Gastroesophageal sphincter (tissue), 4 donors: ENCODE results near the gene ZBTB34. TPM values are rescaled to one million over a fixed set of nuclear protein-coding genes. Genes with fewer than 3 reads are reported as not detected.

Experiments
- ATAC-seq: fragments of 150-250 bp; one replicate; pipeline ENCODE4 v1.9.1; 2016; ENCODE audit warnings: mild to moderate bottlenecking, moderate library complexity
- H3K27ac ChIP-seq, 4 donors: fragments of 200-600 bp; sonication (generic) in 3 of 4; 1 replicate in 3 of 4; 2 replicates in 1 of 4; pipeline ENCODE4 v1.5.1; 2016 to 2019
- H3K27me3 ChIP-seq: fragments of 200-600 bp; sonication (generic); one replicate; pipeline ENCODE4 v1.5.1; 2019
- H3K36me3 ChIP-seq, 2 donors: fragments of 200-600 bp; sonication (generic); one replicate each; pipeline ENCODE4 v1.5.1; 2019; ENCODE audit warnings: control low read depth in 1 of 2
- H3K4me1 ChIP-seq, 3 donors: fragments of 200-600 bp; sonication (generic); 1 replicate in 2 of 3; 2 replicates in 1 of 3; pipeline ENCODE4 v1.5.1; 2016 to 2019; ENCODE audit warnings: control low read depth in 2 of 3
- H3K4me3 ChIP-seq, 2 donors: fragments of 200-600 bp; sonication (generic); one replicate each; pipeline ENCODE4 v1.5.1; 2019; ENCODE audit warnings: mild to moderate bottlenecking in 1 of 2, moderate library complexity in 1 of 2
- H3K9me3 ChIP-seq, 3 donors: fragments of 200-600 bp; sonication (generic); one replicate each; pipeline ENCODE4 v1.5.1; 2017 to 2019; ENCODE audit warnings: control low read depth in 2 of 3
- CTCF ChIP-seq, 4 experiments: fragments of 200-600 bp in 2 of 4; fragments of 450-650 bp in 2 of 4; sonication (generic) in 1 of 4; IDR thresholded peaks; one replicate each; pipeline ENCODE4 v1.5.1; 2017 to 2019; ENCODE audit warnings: antibody characterized with exemption in 4 of 4, mild to moderate bottlenecking in 2 of 4, moderate library complexity in 2 of 4
- EP300 ChIP-seq: sonication (generic); formaldehyde crosslinking; IDR thresholded peaks from one replicate; pipeline ENCODE4 v1.6.1; 2017; ENCODE audit warnings: antibody characterized with exemption, mild to moderate bottlenecking
- POLR2A ChIP-seq, 2 donors: fragments of 450-650 bp; IDR thresholded peaks; one replicate each; pipeline ENCODE4 v1.6.1; 2017; ENCODE audit warnings: antibody characterized with exemption in 2 of 2, mild to moderate bottlenecking in 2 of 2, moderate library complexity in 1 of 2
- POLR2AphosphoS5 ChIP-seq: sonication (generic); formaldehyde crosslinking; IDR thresholded peaks from one replicate; pipeline ENCODE4 v1.6.1; 2017; ENCODE audit warnings: antibody characterized with exemption
- WGBS, 2 donors: methylation state at CpG; one replicate each; pipeline ENCODE4 v1.1.5; 2018; ENCODE audit warnings: low coverage in 1 of 2; 5-methylcytosine and 5-hydroxymethylcytosine counted together
- total RNA-seq, 4 donors: library from RNA; depleted of rRNA; stranded (reverse); fragments of >200 nt; gene quantifications; one replicate each; pipeline ENCODE4 v1.1.0, GENCODE V29; 2016

ZBTB34 gene
- total RNA-seq, 4 donors from 2014 or later: 11.0 to 14.2 (median 13.5) TPM

GRCh38 chr9:126919193-126919592 lies 58.8 kb downstream of the ZBTB34 start:
- H3K27ac ChIP-seq: no peak overlapping the region
- ATAC-seq: no peak
- no peak overlapping the region for H3K4me3 ChIP-seq
- WGBS, 2 donors: 82 to 100% methylated on average over 1 of the region's 1 CpG
- H3K36me3 ChIP-seq: no peaks in the 10 kb centered on the region
- TF ChIP-seq POLR2AphosphoS5: no peak
- no peak for TF ChIP-seq POLR2A (IDR thresholded peaks at IDR 0.05)
- no peak for TF ChIP-seq EP300
- TF ChIP-seq CTCF (IDR thresholded peaks at IDR 0.05): no peak
- H3K27me3 ChIP-seq: no peaks in the 10 kb centered on the region
- H3K9me3 ChIP-seq: no peaks in the 10 kb centered on the region
- peaks cover 0 to 12% (median 3%) of the 10 kb centered on the region in 3 donors for H3K4me1 ChIP-seq

- no peak overlapping the region for H3K27ac ChIP-seq
- ATAC-seq: no peak
- H3K4me3 ChIP-seq: no peak overlapping the region
- no peak for TF ChIP-seq CTCF (IDR thresholded peaks at IDR 0.05)
- no peak for TF ChIP-seq EP300
- no peak for TF ChIP-seq POLR2A (IDR thresholded peaks at IDR 0.05)
- TF ChIP-seq POLR2AphosphoS5: no peak
- no peaks in the 10 kb centered on the region for H3K27me3 ChIP-seq
- H3K36me3 ChIP-seq: no peaks in the 10 kb centered on the region
- H3K9me3 ChIP-seq: no peaks in the 10 kb centered on the region
- no peaks in the 10 kb centered on the region for H3K4me1 ChIP-seq
Observed at GRCh38 chr9:126925876-126926275, 65.4 kb downstream of the ZBTB34 start.

- no peaks in the 10 kb centered on the region for H3K9me3 ChIP-seq
- 74 to 82% methylated on average over 2 of the region's 2 CpGs for WGBS, 2 donors
- ATAC-seq: no peak
- H3K36me3 ChIP-seq: no peaks in the 10 kb centered on the region
- no peak overlapping the region for H3K27ac ChIP-seq
- TF ChIP-seq CTCF (IDR thresholded peaks at IDR 0.05): no peak
- no peak for TF ChIP-seq POLR2AphosphoS5
- TF ChIP-seq EP300: no peak
- no peak for TF ChIP-seq POLR2A (IDR thresholded peaks at IDR 0.05)
- no peaks in the 10 kb centered on the region for H3K4me1 ChIP-seq
- no peak overlapping the region for H3K4me3 ChIP-seq
- no peaks in the 10 kb centered on the region for H3K27me3 ChIP-seq
Observed at GRCh38 chr9:126926364-126926763, 65.9 kb downstream of the ZBTB34 start.

GRCh38 chr9:126927419-126927818 lies 67.0 kb downstream of the ZBTB34 start:
- WGBS, 2 donors: 20 to 44% methylated on average over 1 to 5 of the region's 6 CpGs
- no peak for ATAC-seq
- no peak overlapping the region for H3K4me3 ChIP-seq
- no peaks in the 10 kb centered on the region for H3K27me3 ChIP-seq
- H3K4me1 ChIP-seq: no peaks in the 10 kb centered on the region
- no peak overlapping the region for H3K27ac ChIP-seq
- TF ChIP-seq EP300: no peak
- no peak for TF ChIP-seq POLR2A (IDR thresholded peaks at IDR 0.05)
- no peak for TF ChIP-seq POLR2AphosphoS5
- TF ChIP-seq CTCF (IDR thresholded peaks at IDR 0.05): no peak
- no peaks in the 10 kb centered on the region for H3K36me3 ChIP-seq
- no peaks in the 10 kb centered on the region for H3K9me3 ChIP-seq

GRCh38 chr9:126932871-126933321 lies 72.5 kb downstream of the ZBTB34 start:
- no peaks in the 10 kb centered on the region for H3K4me1 ChIP-seq
- whole genome bisulfite sequencing, 2 donors: 89 to 98% methylated on average over 5 to 11 of the region's 11 CpGs
- no peak for ATAC-seq

More at GRCh38 chr9:126932871-126933321, 72.5 kb downstream of the ZBTB34 start:
- H3K27ac ChIP-seq: no peak overlapping the region
- no peak overlapping the region for H3K4me3 ChIP-seq
- no peaks in the 10 kb centered on the region for H3K27me3 ChIP-seq
- no peaks in the 10 kb centered on the region for H3K36me3 ChIP-seq
- H3K9me3 ChIP-seq: no peaks in the 10 kb centered on the region
- TF ChIP-seq EP300 (no peak), CTCF (IDR thresholded peaks at IDR 0.05) (no peak)
